Esophagus muscularis mucosa (tissue), 4 donors: ENCODE data around the gene LRRC10B.

Source experiments
- EP300 ChIP-seq: sonication (generic); formaldehyde crosslinking; IDR thresholded peaks from one replicate; pipeline ENCODE4 v1.6.1; 2017; ENCODE audit warnings: antibody characterized with exemption
- POLR2A ChIP-seq: fragments of 450-650 bp; IDR thresholded peaks from one replicate; pipeline ENCODE4 v1.6.1; 2017; ENCODE audit warnings: antibody characterized with exemption, moderate library complexity, mild to moderate bottlenecking, low read depth
- POLR2AphosphoS5 ChIP-seq, 2 donors: sonication (generic); formaldehyde crosslinking; IDR thresholded peaks; one replicate each; pipeline ENCODE4 v1.6.1; 2017; ENCODE audit warnings: antibody characterized with exemption in 2 of 2
- TF ChIP-seq, protein P1 (sequence below), 3 experiments: fragments of 200-600 bp in 2 of 3; fragments of 450-650 bp in 1 of 3; sonication (generic) in 2 of 3; IDR thresholded peaks; one replicate each; pipeline ENCODE4 v1.5.1; 2017 to 2019; ENCODE audit warnings: antibody characterized with exemption in 3 of 3, mild to moderate bottlenecking in 2 of 3, moderate library complexity in 1 of 3

DNA sequence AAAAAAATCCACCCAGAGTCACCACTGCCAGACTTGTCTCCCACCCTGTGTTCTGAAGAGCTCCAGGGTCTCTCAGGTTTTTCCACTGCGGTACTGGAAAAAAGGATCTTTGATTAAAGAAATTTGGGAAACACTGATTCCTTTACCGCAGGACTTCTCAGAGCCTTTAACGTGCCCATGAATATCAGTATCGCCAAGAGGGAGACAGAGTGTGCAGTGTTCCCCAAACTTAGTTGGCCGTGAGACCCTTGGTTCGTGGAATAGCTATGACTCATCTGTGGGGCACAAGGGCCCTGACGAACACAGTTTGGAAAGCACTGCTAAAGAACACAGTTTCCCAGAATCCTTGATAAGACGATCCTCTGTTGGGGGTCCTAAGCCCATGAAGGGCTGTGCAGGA is 40.6 kb downstream of the LRRC10B start:
- no peak for TF ChIP-seq POLR2AphosphoS5 (IDR thresholded peaks at IDR 0.05)
- TF ChIP-seq, protein P1, sequence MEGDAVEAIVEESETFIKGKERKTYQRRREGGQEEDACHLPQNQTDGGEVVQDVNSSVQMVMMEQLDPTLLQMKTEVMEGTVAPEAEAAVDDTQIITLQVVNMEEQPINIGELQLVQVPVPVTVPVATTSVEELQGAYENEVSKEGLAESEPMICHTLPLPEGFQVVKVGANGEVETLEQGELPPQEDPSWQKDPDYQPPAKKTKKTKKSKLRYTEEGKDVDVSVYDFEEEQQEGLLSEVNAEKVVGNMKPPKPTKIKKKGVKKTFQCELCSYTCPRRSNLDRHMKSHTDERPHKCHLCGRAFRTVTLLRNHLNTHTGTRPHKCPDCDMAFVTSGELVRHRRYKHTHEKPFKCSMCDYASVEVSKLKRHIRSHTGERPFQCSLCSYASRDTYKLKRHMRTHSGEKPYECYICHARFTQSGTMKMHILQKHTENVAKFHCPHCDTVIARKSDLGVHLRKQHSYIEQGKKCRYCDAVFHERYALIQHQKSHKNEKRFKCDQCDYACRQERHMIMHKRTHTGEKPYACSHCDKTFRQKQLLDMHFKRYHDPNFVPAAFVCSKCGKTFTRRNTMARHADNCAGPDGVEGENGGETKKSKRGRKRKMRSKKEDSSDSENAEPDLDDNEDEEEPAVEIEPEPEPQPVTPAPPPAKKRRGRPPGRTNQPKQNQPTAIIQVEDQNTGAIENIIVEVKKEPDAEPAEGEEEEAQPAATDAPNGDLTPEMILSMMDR (IDR thresholded peaks at IDR 0.05), result no peak
- no peak for TF ChIP-seq POLR2A
- TF ChIP-seq EP300, result no peak
